GM12891 (cell line): ENCODE data around the gene ST6GALNAC3.

Experiments
- POLR2A ChIP-seq: IDR thresholded peaks from 2 replicates; pipeline ENCODE4 v1.6.1; 2011; ENCODE audit warnings: low read depth, low read length, control low read depth
- POLR2AphosphoS5 ChIP-seq: IDR thresholded peaks from 2 replicates; pipeline ENCODE4 v1.6.1; 2011; ENCODE audit warnings: low read depth, low read length, control low read depth
- POU2F2 ChIP-seq: IDR thresholded peaks from 2 replicates; pipeline ENCODE4 v1.6.1; 2011; ENCODE audit warnings: low read depth, mild to moderate bottlenecking, control low read depth, low read length, moderate library complexity
- TAF1 ChIP-seq: IDR thresholded peaks from 2 replicates; pipeline ENCODE4 v1.6.1; 2011; ENCODE audit warnings: low read depth, low read length, control low read depth

GRCh38 chr1:76640092-76640491 lies 565.5 kb downstream of the ST6GALNAC3 start:
- no peak for TF ChIP-seq TAF1
- no peak for TF ChIP-seq POLR2AphosphoS5
- no peak for TF ChIP-seq POLR2A
- TF ChIP-seq POU2F2, result no peak
